H9 (cell line): Measurements from ENCODE around the gene ATP5PB. TPM values are rescaled to one million over a fixed set of nuclear protein-coding genes. Genes with fewer than 3 reads are reported as not detected.

Experiments used
- DNase-seq: peaks from one replicate; pipeline ENCODE4 v3.0.0-alpha.2; 2017
- H2AFZ ChIP-seq: one replicate; pipeline ENCODE4 v1.6.1; 2013; ENCODE audit warnings: mild to moderate bottlenecking, low read length, control low read depth, moderate library complexity
- H2AK5ac ChIP-seq: 2 replicates; pipeline ENCODE4 v1.6.1; 2013; ENCODE audit warnings: low read length, control low read depth, mixed read lengths; ENCODE audit not compliant: insufficient read length
- H2BK120ac ChIP-seq: one replicate; pipeline ENCODE4 v1.6.1; 2013; ENCODE audit warnings: low read depth, mild to moderate bottlenecking, low read length, control low read depth, inconsistent platforms; ENCODE audit not compliant: poor library complexity, severe bottlenecking
- H2BK12ac ChIP-seq: 2 replicates; pipeline ENCODE4 v1.6.1; 2013; ENCODE audit warnings: low read length, control low read depth, mixed read lengths, low read depth; ENCODE audit not compliant: insufficient read length
- H2BK15ac ChIP-seq: 2 replicates; pipeline ENCODE4 v1.6.1; 2013; ENCODE audit warnings: low read depth, low read length, control low read depth
- H2BK20ac ChIP-seq: one replicate; pipeline ENCODE4 v1.6.1; 2013; ENCODE audit warnings: low read depth, mild to moderate bottlenecking, low read length, control low read depth, inconsistent platforms; ENCODE audit not compliant: poor library complexity, severe bottlenecking
- H2BK5ac ChIP-seq: 2 replicates; pipeline ENCODE4 v1.6.1; 2013; ENCODE audit warnings: low read length, control low read depth, mixed read lengths; ENCODE audit not compliant: insufficient read length
- H3K14ac ChIP-seq: 2 replicates; pipeline ENCODE4 v1.6.1; 2013; ENCODE audit warnings: low read length, control low read depth; ENCODE audit not compliant: insufficient read depth
- H3K18ac ChIP-seq: 2 replicates; pipeline ENCODE4 v1.6.1; 2013; ENCODE audit warnings: low read depth, mild to moderate bottlenecking, mixed read lengths, low read length, control low read depth; ENCODE audit not compliant: insufficient read length
- H3K23ac ChIP-seq: 2 replicates; pipeline ENCODE4 v1.6.1; 2013; ENCODE audit warnings: low read length, control low read depth, mixed read lengths, low read depth; ENCODE audit not compliant: insufficient read length
- H3K23me2 ChIP-seq: 2 replicates; pipeline ENCODE4 v1.6.1; 2013; ENCODE audit warnings: low read depth, mild to moderate bottlenecking, mixed read lengths, low read length, control low read depth; ENCODE audit not compliant: insufficient read length, poor library complexity, severe bottlenecking
- H3K27ac ChIP-seq: 2 replicates; pipeline ENCODE4 v1.5.1; 2013; ENCODE audit warnings: low read length, control low read depth, mixed read lengths, low read depth; ENCODE audit not compliant: insufficient read length
- H3K27me3 ChIP-seq: 2 replicates; pipeline ENCODE4 v1.6.1; 2013; ENCODE audit warnings: low read length, control low read depth, inconsistent platforms; ENCODE audit not compliant: insufficient read depth
- H3K4ac ChIP-seq: 2 replicates; pipeline ENCODE4 v1.6.1; 2013; ENCODE audit warnings: low read depth, mild to moderate bottlenecking, control low read depth, inconsistent platforms, low read length, moderate library complexity
- H3K4me1 ChIP-seq: 2 replicates; pipeline ENCODE4 v1.6.1; 2013; ENCODE audit warnings: low read length, control low read depth, inconsistent platforms; ENCODE audit not compliant: insufficient read depth
- H3K4me2 ChIP-seq: 2 replicates; pipeline ENCODE4 v1.6.1; 2013; ENCODE audit warnings: low read length, control low read depth, mixed read lengths; ENCODE audit not compliant: insufficient read length, insufficient read depth
- H3K56ac ChIP-seq: 2 replicates; pipeline ENCODE4 v1.6.1; 2013; ENCODE audit warnings: low read depth, mild to moderate bottlenecking, mixed read lengths, low read length, control low read depth; ENCODE audit not compliant: insufficient read length
- H3K79me1 ChIP-seq: 2 replicates; pipeline ENCODE4 v1.6.1; 2013; ENCODE audit warnings: low read depth, mild to moderate bottlenecking, moderate library complexity, low read length, control low read depth, inconsistent platforms; ENCODE audit not compliant: insufficient read depth, poor library complexity, severe bottlenecking
- H3K79me2 ChIP-seq: 2 replicates; pipeline ENCODE4 v1.6.1; 2013; ENCODE audit warnings: low read length, control low read depth, inconsistent platforms; ENCODE audit not compliant: insufficient read depth
- H3K9ac ChIP-seq: 2 replicates; pipeline ENCODE4 v1.6.1; 2013; ENCODE audit warnings: low read length, control low read depth, mixed read lengths; ENCODE audit not compliant: insufficient read length; ENCODE audit errors: extremely low read depth
- H3K9me3 ChIP-seq: one replicate; pipeline ENCODE4 v1.6.1; 2013; ENCODE audit warnings: low read depth, low read length, inconsistent platforms; ENCODE audit not compliant: control insufficient read depth
- H3T11ph ChIP-seq: one replicate; pipeline ENCODE4 v1.6.1; 2013; ENCODE audit warnings: mild to moderate bottlenecking, low read length, control low read depth, inconsistent platforms
- H4K20me1 ChIP-seq: one replicate; pipeline ENCODE4 v1.6.1; 2013; ENCODE audit not compliant: control insufficient read depth, insufficient read length, insufficient read depth
- H4K5ac ChIP-seq: 2 replicates; pipeline ENCODE4 v1.6.1; 2013; ENCODE audit warnings: low read depth, mild to moderate bottlenecking, mixed read lengths, low read length, control low read depth; ENCODE audit not compliant: insufficient read length
- H4K8ac ChIP-seq: replicated peaks from 2 replicates; pipeline ENCODE4 v1.6.1; 2013; ENCODE audit warnings: low read length, control low read depth, mixed read lengths, low read depth; ENCODE audit not compliant: insufficient read length
- H4K91ac ChIP-seq: 2 replicates; pipeline ENCODE4 v1.6.1; 2013; ENCODE audit warnings: low read depth, mild to moderate bottlenecking, moderate library complexity, mixed read lengths, low read length, control low read depth; ENCODE audit not compliant: insufficient read length
- H3K27ac Mint-ChIP-seq, 3 experiments: 2 replicates in 2 of 3; 3 replicates in 1 of 3; pipeline ENCODE4 v1.8.0; 2020 to 2021; ENCODE audit warnings: mixed read lengths in 3 of 3, mild to moderate bottlenecking in 1 of 3, moderate library complexity in 1 of 3
- H3K27me3 Mint-ChIP-seq: 2 replicates; pipeline ENCODE4 v1.8.0; 2021; ENCODE audit warnings: low read depth, mild to moderate bottlenecking, moderate library complexity, mixed read lengths
- H3K36me3 Mint-ChIP-seq, 3 experiments: 2 replicates in 2 of 3; 3 replicates in 1 of 3; pipeline ENCODE4 v1.8.0; 2020 to 2021; ENCODE audit warnings: low read depth in 3 of 3, mixed read lengths in 3 of 3; ENCODE audit not compliant: insufficient read depth in 1 of 3
- H3K4me1 Mint-ChIP-seq, 2 experiments: 2 replicates each; pipeline ENCODE4 v1.8.0; 2020; ENCODE audit warnings: mixed read lengths in 2 of 2
- H3K4me3 Mint-ChIP-seq, 2 experiments: 2 replicates in 1 of 2; 3 replicates in 1 of 2; pipeline ENCODE4 v1.8.0; 2020 to 2021; ENCODE audit warnings: mild to moderate bottlenecking in 2 of 2, mixed read lengths in 2 of 2, moderate library complexity in 1 of 2
- H3K9me3 Mint-ChIP-seq, 2 experiments: 2 replicates in 1 of 2; 3 replicates in 1 of 2; pipeline ENCODE4 v1.8.0; 2020; ENCODE audit warnings: mild to moderate bottlenecking in 2 of 2, mixed read lengths in 2 of 2, moderate library complexity in 1 of 2
- CTCF ChIP-seq: fragments of 200-600 bp; sonication (generic); conservative IDR thresholded peaks from 3 replicates; pipeline ENCODE4 v1.8.0; 2021; ENCODE audit warnings: antibody characterized with exemption, mild to moderate bottlenecking
- WGBS: extraction: QIAGEN DNeasy Blood & Tissue Kit; methylation state at CpG from one replicate; pipeline ENCODE4 v1.1.7; 2013; ENCODE audit warnings: missing lambda C conversion rate, low lambda C conversion rate, mixed read lengths; ENCODE audit not compliant: insufficient read length; ENCODE audit errors: extremely low coverage; 5-methylcytosine and 5-hydroxymethylcytosine counted together
- total RNA-seq: library from RNA; stranded (reverse); gene quantifications from 2 replicates; pipeline ENCODE4 v1.2.1, GENCODE V29; 2021

Gene ATP5PB
- total RNA-seq, 1 experiment from 2014 or later: 250 TPM

DNA sequence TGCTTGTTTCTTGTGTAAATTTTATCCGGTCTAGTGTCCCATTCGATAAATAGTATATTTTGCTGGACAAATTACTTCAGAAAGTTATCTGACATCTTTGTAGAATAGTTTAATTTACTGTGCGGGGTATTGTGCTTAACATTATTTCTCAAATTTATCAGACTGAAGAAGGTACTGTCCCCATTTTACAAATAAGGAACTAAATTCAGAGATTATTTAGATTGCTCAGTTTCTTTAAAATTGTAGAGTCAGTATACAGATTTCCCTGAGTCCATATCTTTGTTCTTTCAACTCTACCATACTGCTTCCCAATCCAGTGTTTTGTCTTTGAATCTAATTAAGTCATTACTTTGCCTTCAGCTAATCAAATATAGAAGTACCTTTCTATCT is 6.4 kb downstream of the ATP5PB start:
- Mint-ChIP-seq H3K9me3 (no peaks in the 10 kb centered on the region), H3K27me3 (no peaks in the 10 kb centered on the region), H3K4me3 (no peak overlapping the region), H3K27ac (no peak overlapping the region), H3K4me1 (peaks cover 0 to 6% of the 10 kb centered on the region in 2 experiments; a peak in 2 of 4 replicates), H3K36me3 (peaks cover 20 to 66% (median 49%) of the 10 kb centered on the region in 3 experiments; a peak in 6 of 7 replicates)
- Histone ChIP-seq H3K4ac (no peak overlapping the region), H2BK12ac (no peak overlapping the region), H3K79me1 (peaks cover 3% of the 10 kb centered on the region), H3K56ac (no peak overlapping the region), H4K91ac (no peak overlapping the region), H2BK20ac (no peak overlapping the region), H4K5ac (no peak overlapping the region), H2BK15ac (no peak overlapping the region), H3K23ac (no peak overlapping the region), H3K14ac (no peak overlapping the region), H3K4me1 (no peaks in the 10 kb centered on the region), H3K18ac (no peak overlapping the region), H3K23me2 (no peaks in the 10 kb centered on the region), H4K8ac (no peak overlapping the region), H3T11ph (no peak overlapping the region), H3K9me3 (no peaks in the 10 kb centered on the region), H4K20me1 (no peaks in the 10 kb centered on the region), H3K4me2 (no peak overlapping the region), H2AK5ac (no peak overlapping the region), H3K79me2 (no peaks in the 10 kb centered on the region), H3K27me3 (no peaks in the 10 kb centered on the region), H2AFZ (no peak overlapping the region), H2BK5ac (no peak overlapping the region), H3K9ac (no peak overlapping the region), H2BK120ac (no peak overlapping the region), H3K27ac (no peak overlapping the region)
- DNase-seq: no peak
- TF ChIP-seq CTCF: no peak
- no CpG with 5 or more reads among the region's 3 CpGs for WGBS
